ENCODE results near the gene CHGA.
A peak's percentile ranks its signal among the peaks of the same experiment; 100 is the strongest.

CHGA gene

DNA sequence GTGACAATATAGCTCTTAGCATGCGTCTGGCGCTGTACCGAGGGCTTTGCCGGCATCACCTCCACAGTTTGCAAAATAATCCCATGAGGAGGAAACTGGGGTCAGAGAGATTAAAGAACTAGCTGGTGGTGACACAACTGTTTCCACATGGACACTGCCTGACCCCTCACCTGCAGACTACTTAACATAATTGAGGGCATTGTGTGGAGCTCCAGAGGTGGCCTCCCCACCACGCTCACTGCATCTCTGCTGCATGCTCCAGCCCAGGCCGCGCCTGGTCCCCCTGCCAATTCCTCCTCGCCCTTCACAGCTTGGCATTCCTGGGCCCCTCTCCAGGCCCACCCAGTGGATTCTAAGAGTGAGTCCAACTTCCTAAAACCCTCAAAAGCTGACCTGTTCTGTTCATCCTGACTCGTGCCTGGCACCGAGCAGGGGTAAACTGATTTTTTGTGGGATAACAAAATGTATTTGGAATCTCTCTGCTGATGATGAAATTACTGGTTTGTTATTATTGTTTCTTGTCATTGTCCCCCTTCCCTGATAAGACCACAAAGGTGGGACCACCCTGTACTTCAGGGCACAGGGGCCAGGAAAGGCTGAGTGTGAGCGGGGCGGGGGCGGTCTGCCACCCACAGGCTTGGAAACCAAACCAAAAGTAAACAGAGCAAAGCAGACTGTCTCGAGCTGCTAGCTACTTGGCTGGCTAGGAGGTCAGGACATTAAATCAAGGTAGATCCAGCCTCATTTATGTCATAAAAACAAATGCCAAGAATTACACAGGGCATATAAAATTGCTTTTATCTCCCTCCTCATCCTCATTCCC lies 40.6 kb downstream of the CHGA start:
- DNase-seq: peak; percentile 72

DNA sequence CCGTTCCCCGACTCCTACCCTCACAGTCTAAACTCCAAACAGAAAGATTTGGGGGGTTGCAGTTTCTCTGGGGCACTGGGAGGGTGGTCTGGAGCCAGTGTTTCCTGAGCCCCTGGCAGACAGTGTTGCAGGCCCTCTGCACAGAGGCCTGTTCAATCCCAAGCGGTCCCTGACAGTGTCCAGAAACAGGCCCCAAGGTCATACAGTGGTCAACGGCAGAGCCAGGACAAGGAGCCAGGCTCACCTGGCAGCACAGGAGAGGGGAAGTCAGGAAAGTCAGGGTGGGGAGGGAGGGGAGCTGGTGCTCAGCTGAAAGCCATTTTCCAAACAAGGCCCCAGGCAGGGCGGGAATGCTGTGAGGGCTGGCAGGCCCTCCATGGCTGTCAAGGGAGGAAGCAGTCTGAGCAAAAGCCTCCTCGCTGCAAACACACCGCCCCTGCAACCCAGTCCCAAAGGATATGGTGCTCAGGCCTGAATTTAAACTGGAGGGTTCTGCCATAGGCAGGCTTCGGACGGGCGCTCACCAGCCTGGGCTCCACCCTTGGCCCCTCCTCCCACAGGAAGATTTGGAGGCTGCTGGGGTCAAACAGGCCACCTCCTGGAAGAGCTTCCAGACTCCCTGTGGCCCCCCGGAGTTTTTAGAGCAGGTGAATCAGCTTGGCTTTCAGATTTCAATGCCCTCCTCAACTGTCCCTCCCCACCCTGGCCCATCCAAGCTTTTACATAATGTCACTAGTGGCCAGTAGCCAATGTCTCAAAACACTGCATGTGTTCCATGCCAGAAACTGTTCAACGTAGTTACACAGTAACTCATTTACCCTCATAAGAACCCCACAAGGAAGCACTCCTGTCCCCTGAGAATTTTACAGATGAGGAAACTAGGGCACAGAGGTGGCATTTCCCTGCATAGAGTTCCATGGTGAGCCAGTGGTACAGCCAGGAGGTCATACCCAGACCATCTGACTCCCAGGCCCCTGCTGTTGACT lies 41.5 kb downstream of the CHGA start:
- DNase-seq: no peak

DNA sequence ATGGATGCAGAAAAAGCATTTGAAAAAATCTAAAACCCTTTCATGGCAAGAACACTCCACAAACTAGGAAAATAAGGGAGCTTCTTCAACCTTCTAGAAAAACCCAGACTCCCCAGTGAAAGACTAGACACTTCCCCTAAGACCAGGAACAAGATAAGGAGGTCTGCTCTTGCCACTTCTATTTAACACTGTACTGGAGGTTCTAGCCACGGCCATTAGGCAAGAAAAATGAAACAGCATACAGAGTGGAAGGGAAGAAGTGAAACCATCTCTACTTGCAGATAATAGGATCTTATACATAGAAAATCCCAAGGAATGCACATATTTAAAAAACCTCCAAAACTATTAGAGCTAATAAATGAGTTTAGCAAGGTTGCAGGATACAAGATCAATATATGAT lies 42.3 kb downstream of the CHGA start:
- DNase-seq: no peak

GRCh38 chr14:92967346-92967926 lies 44.5 kb downstream of the CHGA start:
- DNase-seq: no peak

DNA sequence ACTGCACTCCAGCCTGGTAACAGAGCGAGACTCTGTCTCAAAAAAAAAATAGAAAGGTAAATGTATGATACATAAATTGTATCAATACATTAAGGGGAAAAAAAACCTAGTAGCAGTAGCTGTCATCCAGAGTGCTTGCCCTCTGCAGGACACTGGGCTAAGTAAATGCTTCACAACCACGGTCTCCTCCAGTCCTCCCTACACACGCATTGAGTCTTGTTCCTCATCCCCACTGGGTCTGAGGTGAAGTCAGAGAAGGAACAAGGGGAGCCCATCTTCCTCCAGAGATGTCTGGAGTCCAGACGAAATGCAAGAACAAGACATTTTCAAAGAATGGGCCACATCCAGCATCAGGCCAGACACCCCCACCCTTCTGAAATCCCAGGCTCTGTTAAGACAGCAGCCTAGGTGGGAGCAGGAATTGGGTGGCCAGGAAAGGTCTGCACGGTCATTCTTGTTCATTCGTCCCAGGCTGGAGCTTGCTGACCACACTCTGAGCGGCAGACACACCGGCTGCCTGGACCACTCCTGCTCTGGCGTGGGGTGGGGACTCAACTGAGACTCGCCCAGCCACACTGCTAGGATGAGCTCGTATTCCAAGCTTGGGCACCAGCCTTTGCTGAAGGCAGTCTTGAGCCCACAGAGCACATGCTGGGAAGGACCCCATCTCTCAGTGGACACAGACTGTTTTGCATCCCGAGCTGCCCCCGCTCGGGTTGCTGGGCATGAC lies 45.5 kb downstream of the CHGA start:
- DNase-seq: no peak

GRCh38 chr14:92969430-92969829 lies 46.5 kb downstream of the CHGA start:
- DNase-seq: no peak

- DNase-seq: no peak
Measured at GRCh38 chr14:92969871-92970270, 46.9 kb downstream of the CHGA start.

DNA sequence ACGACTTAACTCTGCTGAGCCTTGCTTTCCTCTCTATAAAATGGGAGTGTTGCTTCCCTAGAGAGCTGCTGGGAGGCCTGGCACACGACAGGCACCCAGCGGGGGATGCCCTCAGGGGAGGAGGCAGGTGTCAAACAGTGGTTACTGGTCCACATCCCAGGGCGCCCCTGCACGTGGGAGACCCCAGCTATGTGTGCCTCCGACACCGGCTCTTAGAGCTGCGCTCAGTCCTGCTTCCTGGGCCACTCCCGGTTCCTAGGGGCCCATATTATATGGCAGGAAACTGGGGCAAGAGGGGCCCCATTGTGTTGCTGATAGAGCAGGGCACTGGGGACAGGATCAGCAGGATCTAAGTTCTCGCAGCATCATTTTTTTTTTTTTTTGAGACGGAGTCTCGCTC lies 47.3 kb downstream of the CHGA start:
- peak; percentile 16 for DNase-seq

GRCh38 chr14:92971601-92972180 lies 48.7 kb downstream of the CHGA start:
- DNase-seq: no peak

GRCh38 chr14:92973261-92973797 lies 50.4 kb downstream of the CHGA start:
- peak; percentile 39 for DNase-seq

DNA sequence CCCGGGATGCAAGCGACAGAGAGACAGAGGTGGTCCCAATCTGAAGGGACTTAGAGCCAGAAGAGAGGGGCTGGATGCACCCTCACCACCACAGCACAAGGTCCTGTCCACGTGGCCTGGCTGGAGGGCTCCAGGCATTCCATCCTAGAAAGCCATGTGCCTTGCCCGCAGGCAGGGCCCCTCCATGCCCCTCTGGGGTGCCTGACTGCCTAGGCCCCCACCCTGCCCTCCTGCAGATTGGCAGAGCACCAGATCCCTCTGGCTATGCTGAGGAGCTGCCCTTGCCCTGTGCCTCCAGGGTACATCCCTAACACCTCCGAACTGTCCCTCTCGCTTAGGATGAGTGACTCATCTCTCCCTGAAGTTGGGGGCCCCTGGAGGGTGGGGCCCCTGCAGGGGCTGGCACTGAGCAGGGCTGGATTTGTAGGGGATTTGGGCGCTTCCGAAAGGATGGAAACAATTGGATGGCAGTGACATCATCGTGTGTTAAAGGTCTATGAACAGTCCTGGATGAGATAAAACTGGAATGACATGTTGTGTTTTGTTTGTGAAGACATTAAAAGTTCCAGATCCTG lies 50.9 kb downstream of the CHGA start:
- no peak for DNase-seq

GRCh38 chr14:92974541-92975345 lies 51.8 kb downstream of the CHGA start:
- DNase-seq: no peak

DNA sequence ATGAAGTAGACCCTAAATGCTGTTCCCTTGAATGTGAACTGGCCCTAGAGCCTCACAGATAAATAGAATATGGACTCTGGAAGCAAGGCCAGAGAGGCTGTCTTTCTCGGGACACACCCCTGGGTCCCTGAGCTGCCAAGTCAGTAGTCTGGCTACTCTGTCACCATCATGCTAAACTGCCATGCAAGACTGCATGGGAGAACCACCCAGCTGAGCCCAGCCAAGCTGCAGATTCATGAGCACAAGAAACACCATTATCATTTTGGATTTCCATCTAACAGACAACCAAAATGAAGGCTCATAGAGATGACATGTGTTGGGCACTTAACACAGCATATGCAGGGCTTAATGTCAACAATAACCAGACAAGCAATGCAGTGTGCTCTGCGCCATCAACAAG lies 53.3 kb downstream of the CHGA start:
- DNase-seq: no peak

DNA sequence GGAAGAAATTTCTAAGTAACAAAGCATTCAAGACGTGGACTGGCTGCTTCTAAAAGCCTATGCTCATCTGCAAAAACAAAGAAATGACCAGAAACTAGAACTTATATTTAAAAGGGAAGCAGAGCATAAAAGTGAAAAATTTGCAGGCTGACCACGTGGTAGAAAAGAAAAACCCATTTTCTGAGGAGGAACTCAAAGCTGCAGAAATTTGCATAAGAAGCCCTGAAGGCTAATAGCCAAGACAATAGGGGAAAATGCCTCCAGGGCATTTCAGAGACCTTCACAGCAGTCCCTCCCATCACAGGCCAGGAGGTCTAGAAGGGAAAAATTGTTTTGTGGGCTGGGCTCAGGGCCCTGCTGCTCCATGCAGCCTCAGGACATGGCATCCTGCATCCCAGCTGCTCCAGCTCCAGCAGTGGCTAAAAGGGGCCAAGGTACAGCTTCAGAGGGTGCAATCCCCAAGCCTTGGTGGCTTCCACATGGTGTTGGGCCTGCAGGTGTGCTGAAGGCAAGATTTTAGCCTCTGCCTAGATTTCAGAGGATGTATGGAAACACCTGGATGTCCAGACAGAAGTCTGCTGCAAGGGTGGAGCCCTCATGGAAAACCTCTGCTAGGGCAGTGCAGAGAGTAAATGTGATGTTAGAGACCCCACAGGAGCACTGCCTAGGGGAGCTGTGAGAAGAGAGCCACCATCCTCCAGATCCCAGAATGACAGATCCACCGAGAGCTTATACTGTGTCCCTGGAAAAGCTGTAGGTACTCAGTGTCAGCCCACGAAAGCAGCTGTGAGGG lies 55.5 kb downstream of the CHGA start:
- peak; percentile 11 for DNase-seq

DNA sequence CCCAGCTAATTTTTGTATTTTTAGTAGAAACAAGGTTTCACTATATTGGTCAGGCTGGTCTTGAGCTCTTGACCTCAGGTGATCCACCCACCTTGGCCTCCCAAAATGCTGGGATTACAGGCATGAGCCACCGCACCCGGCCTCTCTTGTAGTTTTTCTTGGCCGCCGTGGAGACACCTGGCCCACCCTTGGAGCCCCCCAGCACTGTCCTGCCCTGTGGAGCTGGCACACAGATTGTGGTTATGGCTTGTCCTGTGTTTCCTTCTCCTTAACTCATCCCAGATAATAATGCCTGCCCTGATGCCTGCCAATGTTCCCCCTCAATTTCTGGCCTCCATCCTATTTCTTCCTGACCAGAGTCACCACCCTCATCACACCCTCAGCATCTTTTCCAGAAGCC lies 57.9 kb downstream of the CHGA start:
- DNase-seq: no peak

DNA sequence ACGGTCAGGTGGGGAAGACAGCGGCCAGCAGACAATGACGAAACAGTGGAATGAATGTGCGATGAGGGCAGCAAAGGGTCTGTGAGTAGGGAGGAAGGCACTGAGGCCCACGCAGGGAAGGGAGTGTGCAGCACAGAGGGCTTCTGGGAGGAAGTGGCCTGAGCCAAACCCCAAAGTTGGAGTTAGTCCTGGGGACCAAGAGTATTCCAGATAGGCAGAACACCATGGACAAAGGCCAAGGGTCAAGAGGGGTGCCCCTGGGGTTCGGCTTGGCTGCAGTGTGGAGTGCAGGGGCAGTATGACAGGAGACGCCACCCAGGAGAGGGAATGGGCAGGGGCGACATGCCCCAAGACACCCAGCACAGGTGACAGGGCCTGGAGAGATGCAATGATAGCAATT lies 58.8 kb downstream of the CHGA start:
- no peak for DNase-seq

DNA sequence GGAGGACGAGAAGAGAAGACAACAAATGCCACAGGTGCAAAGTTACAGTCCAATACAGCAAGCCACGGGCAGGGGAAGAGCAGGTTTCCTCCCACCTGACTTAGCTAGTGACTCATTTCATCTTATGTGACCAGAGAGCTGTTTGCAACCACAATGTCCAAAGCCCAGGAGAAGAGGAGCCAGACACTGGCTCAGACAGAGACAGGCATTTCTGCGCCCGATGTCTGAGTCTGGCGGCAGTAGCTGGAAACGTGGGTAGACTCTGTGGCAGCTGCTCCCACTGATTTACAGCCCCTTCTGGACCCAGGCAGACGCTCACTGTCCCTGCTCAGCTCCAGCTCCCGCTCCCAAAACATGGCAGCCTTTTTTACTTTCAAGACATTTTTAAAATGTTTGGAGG lies 60.0 kb downstream of the CHGA start:
- no peak for DNase-seq

GRCh38 chr14:92984082-92984788 lies 61.3 kb downstream of the CHGA start:
- DNase-seq: no peak

Data from NCI-H146 (cell line).